ENCODE data around the gene BMAL1. TPM values are rescaled to one million over a fixed set of nuclear protein-coding genes. Genes with fewer than 3 reads are reported as not detected.

Gene BMAL1
- total and polyA plus RNA-seq, 2 donors from 2014 or later = 9.2 to 20.6 TPM

DNA sequence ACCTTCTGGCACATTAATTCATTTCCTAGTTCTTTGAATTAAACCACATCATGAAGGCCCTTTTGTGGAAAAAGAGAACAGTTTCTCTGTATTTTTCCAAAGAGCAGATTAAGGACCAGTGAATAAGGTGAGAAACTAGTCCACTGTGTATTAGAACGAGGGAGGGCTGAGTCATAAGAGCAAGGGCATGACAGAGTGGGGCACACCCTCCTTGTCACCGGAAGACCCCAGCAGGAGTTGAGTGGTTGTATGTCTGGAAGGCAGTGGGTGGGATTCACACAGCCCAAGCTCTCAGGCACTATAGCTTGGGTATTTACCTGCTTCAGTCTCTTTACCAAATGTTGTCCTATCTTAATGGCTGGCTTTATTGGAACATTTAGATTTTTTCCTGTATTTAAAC, 86.8 kb downstream of the BMAL1 start:
- Histone ChIP-seq H3K9me3 (ENCODE audit: control insufficient read depth in 2 of 3, insufficient read depth in 1 of 3, low read length in 3 of 3) (no peaks in the 10 kb centered on the region), H3K9ac (ENCODE audit: low read length in 3 of 3) (no peak overlapping the region), H3K4me1 (ENCODE audit: control insufficient read depth in 2 of 3, insufficient read depth in 2 of 3, low read depth in 1 of 3, low read length in 3 of 3) (peaks cover 0 to under 1% (median 0%) of the 10 kb centered on the region in 3 donors), H3K27me3 (ENCODE audit: control insufficient read depth, insufficient read depth, low read length) (no peaks in the 10 kb centered on the region), H3K27ac (ENCODE audit: low read depth in 2 of 2, low read length in 2 of 2) (no peak overlapping the region), H3K4me3 (ENCODE audit: low read length in 3 of 3) (no peak overlapping the region), H3K36me3 (ENCODE audit: control insufficient read depth in 2 of 3, insufficient read depth in 3 of 3, low read length in 3 of 3) (peaks cover 0 to 24% (median 22%) of the 10 kb centered on the region in 3 donors)
- FAIRE-seq (no peak), DNase-seq (no peak)
- TF ChIP-seq CTCF (IDR thresholded peaks at IDR 0.05; ENCODE audit: borderline replicate concordance, extremely low read depth, insufficient read depth) = no peak
- intact Hi-C loops (cut with DNase I) = no loop called here

GRCh38 chr11:13366266-13367026, 88.9 kb downstream of the BMAL1 start:
- peaks cover 0 to 30% (median 23%) of the 10 kb centered on the region in 3 donors for H3K36me3 ChIP-seq (ENCODE audit: control insufficient read depth in 2 of 3, insufficient read depth in 3 of 3, low read length in 3 of 3)
- H3K9ac ChIP-seq (ENCODE audit: low read length in 3 of 3) = no peak overlapping the region
- intact Hi-C loops (cut with DNase I) = no loop called here
- no peaks in the 10 kb centered on the region for H3K27me3 ChIP-seq (ENCODE audit: control insufficient read depth, insufficient read depth, low read length)
- H3K4me3 ChIP-seq (ENCODE audit: low read length in 3 of 3) = no peak overlapping the region
- DNase-seq (no peak), FAIRE-seq (no peak)
- no peak overlapping the region for H3K27ac ChIP-seq (ENCODE audit: low read depth in 2 of 2, low read length in 2 of 2)
- no peak for TF ChIP-seq CTCF (IDR thresholded peaks at IDR 0.05; ENCODE audit: borderline replicate concordance, extremely low read depth, insufficient read depth)
- H3K9me3 ChIP-seq (ENCODE audit: control insufficient read depth in 2 of 3, insufficient read depth in 1 of 3, low read length in 3 of 3) = no peaks in the 10 kb centered on the region
- H3K4me1 ChIP-seq (ENCODE audit: control insufficient read depth in 2 of 3, insufficient read depth in 2 of 3, low read depth in 1 of 3, low read length in 3 of 3) = peaks cover 0 to 2% (median 0%) of the 10 kb centered on the region in 3 donors

GRCh38 chr11:13367115-13367514, 89.5 kb downstream of the BMAL1 start:
- peaks cover 0 to 2% (median 0%) of the 10 kb centered on the region in 3 donors for H3K4me1 ChIP-seq (ENCODE audit: control insufficient read depth in 2 of 3, insufficient read depth in 2 of 3, low read depth in 1 of 3, low read length in 3 of 3)
- no peak overlapping the region for H3K9ac ChIP-seq (ENCODE audit: low read length in 3 of 3)
- H3K36me3 ChIP-seq (ENCODE audit: control insufficient read depth in 2 of 3, insufficient read depth in 3 of 3, low read length in 3 of 3) = peaks cover 0 to 35% (median 22%) of the 10 kb centered on the region in 3 donors
- H3K4me3 ChIP-seq (ENCODE audit: low read length in 3 of 3) = no peak overlapping the region
- H3K27me3 ChIP-seq (ENCODE audit: control insufficient read depth, insufficient read depth, low read length) = no peaks in the 10 kb centered on the region
- no peaks in the 10 kb centered on the region for H3K9me3 ChIP-seq (ENCODE audit: control insufficient read depth in 2 of 3, insufficient read depth in 1 of 3, low read length in 3 of 3)
- H3K27ac ChIP-seq (ENCODE audit: low read depth in 2 of 2, low read length in 2 of 2) = no peak overlapping the region
- intact Hi-C loops (cut with DNase I) = no loop called here
- no peak for DNase-seq
- no peak for FAIRE-seq
- TF ChIP-seq CTCF (IDR thresholded peaks at IDR 0.05; ENCODE audit: borderline replicate concordance, extremely low read depth, insufficient read depth) = no peak

Data from kidney (tissue), 14 donors.